Endothelial cell of umbilical vein (primary cell): ENCODE measurements around the gene CCNC. TPM values are rescaled to one million over a fixed set of nuclear protein-coding genes. Genes with fewer than 3 reads are reported as not detected.

Experiments used
- BruUV-seq: library from RNA; stranded (reverse); fragments of 400-500 nt; replicated peaks from 2 replicates; lab custom pipeline; 2021; lab: Mats Ljungman, UMichigan
- CTCF ChIA-PET: fragments of 300-600, 350-600 bp; sonication (Branson Sonifier 250); formaldehyde crosslinking; loops from one replicate; lab custom pipeline; 2021; ENCODE audit warnings: antibody characterized with exemption, inconsistent platforms; lab: Charles Lee
- POLR2A ChIA-PET: fragments of 300-600, 350-600 bp; sonication (Branson Sonifier 250); formaldehyde crosslinking; loops from one replicate; lab custom pipeline; 2021; ENCODE audit warnings: antibody characterized with exemption, inconsistent platforms; lab: Charles Lee
- DNase-seq: peaks from one replicate; pipeline ENCODE4 v3.0.0-alpha.2; 2011; ENCODE audit warnings: low read depth, low spot score
- FAIRE-seq: peaks from 2 replicates; lab custom pipeline; 2011; peaks lifted over from hg19 to GRCh38; lab: Jason Lieb, UNC
- H2AFZ ChIP-seq: 2 replicates; pipeline ENCODE4 v1.6.0; 2012; ENCODE audit warnings: low read depth, low read length, control low read depth, inconsistent platforms
- H3K27ac ChIP-seq: 2 replicates; pipeline ENCODE4 v1.5.1; 2011; ENCODE audit warnings: low read depth, mild to moderate bottlenecking, control low read depth, low read length, moderate library complexity; ENCODE audit not compliant: insufficient read depth
- H3K27me3 ChIP-seq, 2 experiments: 2 replicates each; pipeline versions ENCODE4 v1.6.0 to v1.6.1; 2011; ENCODE audit warnings: low read length in 2 of 2, mixed read lengths in 1 of 2; ENCODE audit not compliant: control insufficient read depth in 2 of 2, insufficient read depth in 2 of 2
- H3K36me3 ChIP-seq, 2 experiments: 2 replicates in 1 of 2; 3 replicates in 1 of 2; pipeline ENCODE4 v1.5.1; 2011; ENCODE audit warnings: low read length in 2 of 2, mild to moderate bottlenecking in 1 of 2, moderate library complexity in 1 of 2; ENCODE audit not compliant: control insufficient read depth in 2 of 2, insufficient read depth in 2 of 2; ENCODE audit errors: extremely low read depth in 1 of 2
- H3K4me1 ChIP-seq: 3 replicates; pipeline ENCODE4 v1.5.1; 2011; ENCODE audit warnings: mild to moderate bottlenecking, low read length; ENCODE audit not compliant: control insufficient read depth, insufficient read depth; ENCODE audit errors: extremely low read depth
- H3K4me2 ChIP-seq: 2 replicates; pipeline ENCODE4 v1.6.1; 2011; ENCODE audit warnings: low read length, control low read depth, mixed read lengths; ENCODE audit not compliant: insufficient read depth
- H3K4me3 ChIP-seq, 3 experiments: fragments of 200-600 bp in 1 of 3; sonication (generic), shearing (Covaris generic) in 1 of 3; replicated peaks in 1 of 3; 2 replicates each; pipeline ENCODE4 v1.5.1; 2011 to 2016; ENCODE audit warnings: control low read depth in 3 of 3, low read length in 3 of 3, mild to moderate bottlenecking in 2 of 3, inconsistent platforms in 1 of 3, low read depth in 1 of 3, moderate library complexity in 1 of 3; ENCODE audit not compliant: insufficient read depth in 1 of 3
- H3K79me2 ChIP-seq: 2 replicates; pipeline ENCODE4 v1.6.0; 2012; ENCODE audit warnings: low read length, inconsistent platforms; ENCODE audit not compliant: control insufficient read depth, insufficient read depth
- H3K9ac ChIP-seq: replicated peaks from 2 replicates; pipeline ENCODE3; 2011; ENCODE audit warnings: low read length, control low read depth; ENCODE audit not compliant: insufficient read depth; ENCODE audit errors: extremely low read depth
- H3K9me1 ChIP-seq: replicated peaks from 3 replicates; pipeline ENCODE4 v1.6.0; 2011; ENCODE audit warnings: mild to moderate bottlenecking, low read length; ENCODE audit not compliant: control insufficient read depth, insufficient read depth; ENCODE audit errors: extremely low read depth
- H3K9me3 ChIP-seq: replicated peaks from 2 replicates; pipeline ENCODE4 v1.5.1; 2012; ENCODE audit warnings: low read length, inconsistent platforms; ENCODE audit not compliant: control insufficient read depth, insufficient read depth
- H4K20me1 ChIP-seq: replicated peaks from 2 replicates; pipeline ENCODE3; 2011; ENCODE audit warnings: mild to moderate bottlenecking, low read length; ENCODE audit not compliant: control insufficient read depth, insufficient read depth; ENCODE audit errors: extremely low read depth
- CTCF ChIP-seq, 2 donors: IDR thresholded peaks; 1 replicate in 1 of 2; 2 replicates in 1 of 2; pipeline ENCODE4 v1.5.1; 2011; ENCODE audit warnings: low read length in 2 of 2, mild to moderate bottlenecking in 2 of 2, moderate library complexity in 2 of 2, control low read depth in 1 of 2, inconsistent platforms in 1 of 2, low read depth in 1 of 2; ENCODE audit not compliant: insufficient read depth in 1 of 2; ENCODE audit errors: extremely low read depth in 1 of 2
- EZH2 ChIP-seq: IDR thresholded peaks from 2 replicates; pipeline ENCODE4 v1.6.1; 2012; ENCODE audit warnings: borderline replicate concordance, low read depth, mild to moderate bottlenecking, moderate library complexity, low read length, inconsistent platforms; ENCODE audit not compliant: severe bottlenecking
- FOS ChIP-seq: IDR thresholded peaks from 2 replicates; pipeline ENCODE4 v1.6.1; 2011; ENCODE audit warnings: mild to moderate bottlenecking, low read length, moderate library complexity, borderline replicate concordance; ENCODE audit not compliant: insufficient read depth
- GATA2 ChIP-seq: IDR thresholded peaks from 2 replicates; pipeline ENCODE4 v1.7.0; 2011; ENCODE audit warnings: low read depth, mild to moderate bottlenecking, moderate library complexity, mixed read lengths, low read length; ENCODE audit not compliant: insufficient read length, insufficient read depth
- JUN ChIP-seq: IDR thresholded peaks from 2 replicates; pipeline ENCODE4 v1.6.1; 2011; ENCODE audit warnings: borderline replicate concordance, low read depth; ENCODE audit not compliant: insufficient read length, insufficient read depth
- MAX ChIP-seq: IDR thresholded peaks from 2 replicates; pipeline ENCODE4 v1.6.1; 2011; ENCODE audit not compliant: insufficient read depth, insufficient read length
- MYC ChIP-seq: IDR thresholded peaks from one replicate; pipeline ENCODE4 v1.6.1; 2011; ENCODE audit warnings: mild to moderate bottlenecking, low read depth, low read length
- POLR2A ChIP-seq: IDR thresholded peaks from 2 replicates; pipeline ENCODE4 v1.6.1; 2012; ENCODE audit warnings: low read depth, mild to moderate bottlenecking, control low read depth, low read length
- POLR2AphosphoS5 ChIP-seq: IDR thresholded peaks from 2 replicates; pipeline ENCODE4 v1.6.1; 2012; ENCODE audit warnings: low read depth, mild to moderate bottlenecking, control low read depth, low read length, moderate library complexity; ENCODE audit not compliant: insufficient read depth
- dilution Hi-C: fragments of 300-500 bp; cut with MboI; formaldehyde crosslinking; loops from one replicate; pipeline ENCODE4 v1.15.0; 2019; ENCODE audit warnings: low sequenced_read_pairs; ENCODE audit not compliant: extremely low pct_ligation_motif_present
- intact Hi-C: fragments of 100-400 bp; cut with micrococcal nuclease; formaldehyde crosslinking; loops from one replicate; pipeline ENCODE4 v1.10.0; 2022
- polyA plus RNA-seq, 4 experiments: library from polyadenylated mRNA; depleted of rRNA in 3 of 4; stranded (reverse) in 3 of 4; unstranded in 1 of 4; fragments of >200 nt; gene quantifications; 2 replicates each; pipeline versions ENCODE4 v1.2.1 to v1.2.3, GENCODE V29; 2011 to 2012; ENCODE audit warnings: missing spikeins in 1 of 4
- total RNA-seq: library from RNA; stranded (reverse); gene quantifications from 2 replicates; pipeline ENCODE4 v1.2.3, GENCODE V29; 2021

The CCNC gene
- total and polyA plus RNA-seq, 2 donors (not counting 3 experiments of a cell fraction or from before 2014, with no cell fraction given) = 18.2 to 53.5 TPM

- ChIA-PET CTCF (interaction anchor here (0.8 to 1.6 kb wide), 5 partner anchors 12 to 140 kb away, joined by 3 to 4 read pairs (median 3); no protein-coding TSS in a partner anchor), POLR2A (no interaction called here)
- no peak for FAIRE-seq
- no peak overlapping the region for H3K27ac ChIP-seq
- dilution Hi-C loops (no loop called here), intact Hi-C loops (loop anchor here (2.0 to 10.0 kb wide), 2 partner anchors 85 to 859 kb away; partner anchors contain the start of gene SIM1)
- H3K27me3 ChIP-seq = peaks cover 95 to 100% of the 10 kb centered on the region in 2 experiments
- H3K4me2 ChIP-seq = no peak overlapping the region
- H3K36me3 ChIP-seq = no peaks in the 10 kb centered on the region
- H3K9me3 ChIP-seq = no peaks in the 10 kb centered on the region
- no TSS peak for BruUV-seq
- H4K20me1 ChIP-seq = no peaks in the 10 kb centered on the region
- H3K79me2 ChIP-seq = no peaks in the 10 kb centered on the region
- no peaks in the 10 kb centered on the region for H3K9me1 ChIP-seq
- no peak for DNase-seq
- no peak overlapping the region for H3K9ac ChIP-seq
- no peaks in the 10 kb centered on the region for H3K4me1 ChIP-seq
- H2AFZ ChIP-seq = no peak overlapping the region
- TF ChIP-seq EZH2 = no peak
- no peak for TF ChIP-seq MAX
- no peak for TF ChIP-seq CTCF (IDR thresholded peaks at IDR 0.05; ENCODE audit: extremely low read depth in 1 of 2, insufficient read depth in 1 of 2, low read depth in 1 of 2, low read length in 2 of 2)
- TF ChIP-seq GATA2 = no peak
- TF ChIP-seq MYC = no peak
- TF ChIP-seq JUN = no peak
- no peak for TF ChIP-seq POLR2A
- TF ChIP-seq FOS = no peak
- TF ChIP-seq POLR2AphosphoS5 = no peak
- no peak overlapping the region for H3K4me3 ChIP-seq
Observed at GRCh38 chr6:99605911-99606655, 37.6 kb upstream of the CCNC start.
